SK-N-MC (cell line): ENCODE results near the gene DYTN.

Experiments
- EZH2 ChIP-seq: fragments of 200-600 bp; sonication (generic); IDR thresholded peaks from one replicate; pipeline ENCODE4 v1.6.1; 2017; ENCODE audit warnings: antibody characterized with exemption
- FOXP2 ChIP-seq: optimal IDR thresholded peaks from 2 replicates; pipeline ENCODE3; 2011; ENCODE audit warnings: mild to moderate bottlenecking, moderate library complexity; ENCODE audit not compliant: insufficient read depth; ENCODE audit errors: extremely low read length, control extremely low read depth
- POLR2AphosphoS5 ChIP-seq: IDR thresholded peaks from 2 replicates; pipeline ENCODE4 v1.6.1; 2012; ENCODE audit warnings: mild to moderate bottlenecking, low read depth, low read length, borderline replicate concordance

- TF ChIP-seq EZH2 (no peak), POLR2AphosphoS5 (no peak), FOXP2 (no peak)
Measured at GRCh38 chr2:206615417-206616089, 102.6 kb downstream of the DYTN start.
